CD4-positive, alpha-beta T cell (primary cell): ENCODE data around the gene SAMD9. TPM values are rescaled to one million over a fixed set of nuclear protein-coding genes. Genes with fewer than 3 reads are reported as not detected.

ENCODE experiments used
- ATAC-seq: fragments of 200-7000 bp; cut with Tn5 transposase; one replicate; pipeline ENCODE4 v1.10.0; 2022; ENCODE audit warnings: mild to moderate bottlenecking; ENCODE audit not compliant: poor library complexity
- CTCF ChIA-PET: fragments of 350-600 bp; sonication (Branson Sonifier 250); formaldehyde crosslinking; loops from one replicate; lab custom pipeline; 2021; ENCODE audit warnings: antibody characterized with exemption, inconsistent platforms; lab: Charles Lee
- POLR2A ChIA-PET: fragments of 350-600 bp; sonication (Branson Sonifier 250); formaldehyde crosslinking; loops from one replicate; lab custom pipeline; 2021; ENCODE audit warnings: antibody characterized with exemption, inconsistent platforms; lab: Charles Lee
- DNase-seq, 14 experiments: peaks; one replicate each; pipeline ENCODE4 v3.0.0-alpha.2; 2013 to 2020; ENCODE audit warnings: mixed read lengths in 2 of 14
- H3K27ac ChIP-seq, 2 donors: one replicate each; pipeline versions ENCODE4 v1.5.1 to v1.7.0; 2013; ENCODE audit warnings: low read length in 2 of 2, low read depth in 1 of 2, mild to moderate bottlenecking in 1 of 2
- H3K27me3 ChIP-seq, 2 experiments: 1 replicate in 1 of 2; 2 replicates in 1 of 2; pipeline versions ENCODE4 v1.6.1 to v1.7.0; 2013; ENCODE audit warnings: low read length in 2 of 2, control low read depth in 1 of 2, mild to moderate bottlenecking in 1 of 2, moderate library complexity in 1 of 2; ENCODE audit not compliant: insufficient read depth in 2 of 2, control insufficient read depth in 1 of 2
- H3K36me3 ChIP-seq: one replicate; pipeline ENCODE4 v1.6.1; 2013; ENCODE audit warnings: low read length, control low read depth; ENCODE audit not compliant: insufficient read depth
- H3K4me1 ChIP-seq: one replicate; pipeline ENCODE4 v1.6.1; 2013; ENCODE audit warnings: low read length, control low read depth; ENCODE audit not compliant: insufficient read depth
- H3K4me3 ChIP-seq: one replicate; pipeline ENCODE4 v1.5.1; 2013; ENCODE audit warnings: mild to moderate bottlenecking, low read length, moderate library complexity
- H3K9me3 ChIP-seq, 2 experiments: 1 replicate in 1 of 2; 2 replicates in 1 of 2; pipeline versions ENCODE4 v1.6.1 to v1.7.0; 2013; ENCODE audit warnings: low read length in 2 of 2, mild to moderate bottlenecking in 2 of 2, control low read depth in 1 of 2, moderate library complexity in 1 of 2; ENCODE audit not compliant: control insufficient read depth in 1 of 2, insufficient read depth in 1 of 2
- H3K27ac Mint-ChIP-seq: one replicate; pipeline ENCODE4 v1.8.0; 2020; ENCODE audit warnings: mixed read lengths
- H3K27me3 Mint-ChIP-seq: one replicate; pipeline ENCODE4 v1.8.0; 2021; ENCODE audit warnings: mixed read lengths
- H3K36me3 Mint-ChIP-seq: one replicate; pipeline ENCODE4 v1.8.0; 2021; ENCODE audit warnings: low read depth, mixed read lengths
- H3K4me1 Mint-ChIP-seq: one replicate; pipeline ENCODE4 v1.8.0; 2021; ENCODE audit warnings: low read depth, mixed read lengths
- H3K4me3 Mint-ChIP-seq: one replicate; pipeline ENCODE4 v1.8.0; 2020; ENCODE audit warnings: mild to moderate bottlenecking, mixed read lengths
- H3K9me3 Mint-ChIP-seq: one replicate; pipeline ENCODE4 v1.8.0; 2020; ENCODE audit warnings: mixed read lengths
- CTCF ChIP-seq: fragments of 200-600 bp; IDR thresholded peaks from one replicate; pipeline ENCODE4 v1.8.0; 2022; ENCODE audit warnings: antibody characterized with exemption, mild to moderate bottlenecking
- intact Hi-C, 2 experiments: fragments of 100-400 bp; cut with DNase I in 1 of 2; cut with micrococcal nuclease in 1 of 2; formaldehyde crosslinking; loops; one replicate each; pipeline versions ENCODE4 v1.15.1 to v1.9.0; 2023 to 2025; cut with DNase I, micrococcal nuclease
- total RNA-seq, 174 experiments: library from RNA in 2 of 174; stranded (reverse) in 2 of 174; gene quantifications; one replicate each; pipeline ENCODE4 v1.2.3 and lab custom pipeline; 2021 to 2026

The SAMD9 gene
- total RNA-seq, 2 experiments from 2014 or later, result 19.1 to 21.5 TPM

GRCh38 chr7:93140582-93141191, 22.9 kb upstream of the SAMD9 start:
- TF ChIP-seq CTCF, result no peak
- Mint-ChIP-seq H3K27ac (no peak overlapping the region), H3K4me1 (peaks cover 9% of the 10 kb centered on the region), H3K27me3 (no peaks in the 10 kb centered on the region), H3K36me3 (peaks cover 18% of the 10 kb centered on the region), H3K4me3 (no peak overlapping the region), H3K9me3 (peaks cover 8% of the 10 kb centered on the region)
- Histone ChIP-seq H3K9me3 (peaks cover 4 to 22% of the 10 kb centered on the region in 2 experiments), H3K27ac (no peak overlapping the region), H3K36me3 (peaks cover 99% of the 10 kb centered on the region), H3K27me3 (no peaks in the 10 kb centered on the region), H3K4me1 (peaks cover under 1% of the 10 kb centered on the region), H3K4me3 (no peak overlapping the region)
- ChIA-PET CTCF (no interaction called here), POLR2A (no interaction called here)
- intact Hi-C loops, result no loop called here
- ATAC-seq, result no peak
- no peak for DNase-seq

GRCh38 chr7:93138576-93138975, 20.8 kb upstream of the SAMD9 start:
- Mint-ChIP-seq H3K27ac (no peak overlapping the region), H3K4me3 (no peak overlapping the region), H3K9me3 (peaks cover 11% of the 10 kb centered on the region), H3K36me3 (peaks cover 39% of the 10 kb centered on the region), H3K27me3 (no peaks in the 10 kb centered on the region), H3K4me1 (no peaks in the 10 kb centered on the region)
- POLR2A ChIA-PET, result no interaction called here
- no peak for DNase-seq
- no peak for ATAC-seq
- no peak overlapping the region for H3K4me3 ChIP-seq
- H3K36me3 ChIP-seq, result peaks cover 86% of the 10 kb centered on the region
- no peaks in the 10 kb centered on the region for H3K4me1 ChIP-seq
- CTCF ChIA-PET, result no interaction called here
- TF ChIP-seq CTCF, result no peak
- H3K27me3 ChIP-seq, result no peaks in the 10 kb centered on the region
- H3K27ac ChIP-seq, result no peak overlapping the region
- peaks cover 4 to 43% of the 10 kb centered on the region in 2 experiments for H3K9me3 ChIP-seq
- intact Hi-C loops, result no loop called here

- no peaks in the 10 kb centered on the region for H3K4me1 ChIP-seq
- Mint-ChIP-seq H3K4me1 (no peaks in the 10 kb centered on the region), H3K27ac (no peak overlapping the region), H3K4me3 (no peak overlapping the region), H3K36me3 (peaks cover 75% of the 10 kb centered on the region), H3K27me3 (no peaks in the 10 kb centered on the region), H3K9me3 (peaks cover 17% of the 10 kb centered on the region)
- DNase-seq (no peak), ATAC-seq (no peak)
- no peak overlapping the region for H3K4me3 ChIP-seq
- CTCF ChIA-PET, result no interaction called here
- H3K27ac ChIP-seq, result no peak overlapping the region
- no peaks in the 10 kb centered on the region for H3K27me3 ChIP-seq
- POLR2A ChIA-PET, result interaction anchor here (1.3 kb wide), 1 partner anchor 15 kb away, joined by 5 read pairs; the partner anchor contains the start of gene SAMD9
- H3K36me3 ChIP-seq, result peaks cover 31% of the 10 kb centered on the region
- intact Hi-C loops, result no loop called here
- no peak for TF ChIP-seq CTCF
- H3K9me3 ChIP-seq, result peaks cover 0 to 85% of the 10 kb centered on the region in 2 experiments
Measured at GRCh38 chr7:93133005-93133404, 15.2 kb upstream of the SAMD9 start.
